ENCODE data around the gene ADPRS. TPM values are rescaled to one million over a fixed set of nuclear protein-coding genes. Genes with fewer than 3 reads are reported as not detected.

ADPRS gene
- total RNA-seq, 1 experiment from 2014 or later = 73.6 TPM

GRCh38 chr1:36142121-36142520 lies 53.4 kb downstream of the ADPRS start:
- no peak for DNase-seq (ENCODE audit: low read depth)
- in situ Hi-C loops (cut with HindIII; ENCODE audit: low pct_unique_long_range_greater_than_20kb, low sequenced_read_pairs) = no loop called here

- no peak for DNase-seq (ENCODE audit: low read depth)
- in situ Hi-C loops (cut with HindIII; ENCODE audit: low pct_unique_long_range_greater_than_20kb, low sequenced_read_pairs) = no loop called here
Measured at GRCh38 chr1:36143424-36143823, 54.7 kb downstream of the ADPRS start.

Other genes with a start within 250 kb of the ADPRS start
- 5.0 and 8.4 TPM in 2 replicates for gene AGO1, start 205.7 kb upstream of the ADPRS start, total RNA-seq (2014; rRNA removed; shearing (Covaris generic); ENCODE audit: low replicate concordance)
- 7.6 and 8.9 TPM in 2 replicates for gene AGO3, start 157.8 kb upstream of the ADPRS start, total RNA-seq (2014; rRNA removed; shearing (Covaris generic); ENCODE audit: low replicate concordance)
- gene TEKT2, start 4.8 kb upstream of the ADPRS start, total RNA-seq (2014; rRNA removed; shearing (Covaris generic); ENCODE audit: low replicate concordance) = not detected in 2 replicates
- gene COL8A2, start 36.3 kb downstream of the ADPRS start, total RNA-seq (2014; rRNA removed; shearing (Covaris generic); ENCODE audit: low replicate concordance) = not detected in 2 replicates
- 138 and 155 TPM in 2 replicates for gene TRAPPC3, start 60.6 kb downstream of the ADPRS start, total RNA-seq (2014; rRNA removed; shearing (Covaris generic); ENCODE audit: low replicate concordance)
- gene MAP7D1, start 67.3 kb downstream of the ADPRS start, total RNA-seq (2014; rRNA removed; shearing (Covaris generic); ENCODE audit: low replicate concordance) = 62.3 and 73.0 TPM in 2 replicates
- gene THRAP3, start 135.6 kb downstream of the ADPRS start, total RNA-seq (2014; rRNA removed; shearing (Covaris generic); ENCODE audit: low replicate concordance) = 29.9 and 49.1 TPM in 2 replicates
- gene SH3D21, start 217.5 kb downstream of the ADPRS start, total RNA-seq (2014; rRNA removed; shearing (Covaris generic); ENCODE audit: low replicate concordance) = 2.2 and 3.2 TPM in 2 replicates
- 49.1 and 71.2 TPM in 2 replicates for gene EVA1B, start 234.8 kb downstream of the ADPRS start, total RNA-seq (2014; rRNA removed; shearing (Covaris generic); ENCODE audit: low replicate concordance)